ENCODE data around the gene COL1A2.

Gene COL1A2

DNA sequence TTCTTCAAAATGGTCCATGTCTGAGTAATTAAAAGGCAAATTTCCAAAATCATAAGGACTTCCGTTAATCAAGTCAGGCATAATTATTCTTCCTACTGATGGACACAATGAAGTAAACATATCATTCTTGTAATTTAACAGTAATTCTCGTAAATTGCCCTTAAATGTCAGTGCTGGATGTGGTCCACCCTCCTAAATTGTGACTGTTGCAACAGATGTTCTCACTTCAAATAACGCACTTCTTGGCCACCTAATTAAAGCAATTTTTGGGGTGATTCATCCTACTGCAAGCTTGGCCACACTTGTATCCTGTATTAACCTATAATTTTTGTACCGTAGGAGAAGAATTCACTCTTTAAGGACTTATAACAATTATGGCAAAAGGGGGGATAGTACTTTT lies 1.9 kb downstream of the COL1A2 start:
- TF ChIP-seq CTCF (IDR thresholded peaks at IDR 0.05; ENCODE audit: insufficient read depth, low read depth, low read length, missing control alignments) = no peak
- H3K4me3 ChIP-seq (ENCODE audit: low read length) = no peak overlapping the region
- DNase-seq (ENCODE audit: low read depth) = no peak

- TF ChIP-seq CTCF (IDR thresholded peaks at IDR 0.05; ENCODE audit: insufficient read depth, low read depth, low read length, missing control alignments) = no peak
- no peak overlapping the region for H3K4me3 ChIP-seq (ENCODE audit: low read length)
- DNase-seq (ENCODE audit: low read depth) = no peak
Observed at GRCh38 chr7:94397722-94398121, 3.0 kb downstream of the COL1A2 start.

DNA sequence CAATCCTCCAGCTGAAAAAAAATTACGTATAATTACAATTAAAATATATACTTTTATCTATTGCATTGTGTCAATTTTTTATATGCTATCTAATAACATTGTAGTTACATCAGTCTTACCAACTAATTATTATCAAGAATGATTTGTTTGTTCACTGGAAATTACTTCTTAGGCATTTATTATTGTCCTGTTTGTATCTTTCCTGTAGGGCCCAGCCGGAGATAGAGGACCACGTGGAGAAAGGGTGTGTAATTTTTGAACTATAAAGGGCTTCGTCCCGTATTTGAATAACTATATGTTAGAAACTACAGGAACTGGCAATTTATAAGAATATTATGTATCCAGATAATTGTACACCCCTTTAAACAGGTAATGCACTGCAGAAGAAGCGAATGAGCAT lies 4.1 kb downstream of the COL1A2 start:
- TF ChIP-seq CTCF (IDR thresholded peaks at IDR 0.05; ENCODE audit: insufficient read depth, low read depth, low read length, missing control alignments) = no peak

DNA sequence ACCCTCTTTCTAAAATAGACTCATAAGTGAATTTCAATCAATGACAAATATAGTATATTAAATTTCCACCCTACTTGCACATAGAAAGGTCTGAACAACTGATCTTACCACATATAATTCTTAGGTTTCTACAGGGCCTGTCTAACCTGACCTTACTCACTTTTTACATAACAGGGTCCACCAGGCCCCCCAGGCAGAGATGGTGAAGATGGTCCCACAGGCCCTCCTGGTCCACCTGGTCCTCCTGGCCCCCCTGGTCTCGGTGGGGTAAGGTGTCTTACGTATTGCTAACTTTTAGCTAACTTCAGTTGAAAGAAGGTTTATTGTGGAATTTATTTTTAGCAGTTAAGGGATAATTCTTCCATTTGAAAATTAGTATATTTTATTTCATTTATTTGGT lies 5.3 kb downstream of the COL1A2 start:
- DNase-seq (ENCODE audit: low read depth) = no peak
- TF ChIP-seq CTCF (IDR thresholded peaks at IDR 0.05; ENCODE audit: insufficient read depth, low read depth, low read length, missing control alignments) = no peak
- no peak overlapping the region for H3K4me3 ChIP-seq (ENCODE audit: low read length)

More for the DNA sequence above, 4.1 kb downstream of the COL1A2 start:
- no peak overlapping the region for H3K4me3 ChIP-seq (ENCODE audit: low read length)
- no peak for DNase-seq (ENCODE audit: low read depth)

GRCh38 chr7:94400643-94401427 lies 6.1 kb downstream of the COL1A2 start:
- peak; percentile 64 for DNase-seq (ENCODE audit: low read depth)
- no peak for TF ChIP-seq CTCF (IDR thresholded peaks at IDR 0.05; ENCODE audit: insufficient read depth, low read depth, low read length, missing control alignments)
- H3K4me3 ChIP-seq (ENCODE audit: low read length) = no peak overlapping the region

DNA sequence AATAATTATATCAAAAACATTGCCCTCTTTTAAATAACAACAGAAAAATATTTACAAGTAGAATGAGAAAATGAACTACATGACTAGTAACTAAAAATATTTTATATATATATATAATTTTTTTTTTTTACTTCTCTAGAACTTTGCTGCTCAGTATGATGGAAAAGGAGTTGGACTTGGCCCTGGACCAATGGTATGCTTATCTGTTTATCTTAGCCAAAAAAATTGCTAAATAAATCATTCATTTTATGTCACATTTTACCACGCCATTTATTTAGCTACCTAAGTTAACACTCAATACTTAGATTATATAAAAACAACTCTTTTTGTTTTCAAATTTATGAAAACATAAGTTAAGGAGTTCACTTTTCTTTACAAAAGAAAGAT lies 6.7 kb downstream of the COL1A2 start:
- no peak for TF ChIP-seq CTCF (IDR thresholded peaks at IDR 0.05; ENCODE audit: insufficient read depth, low read depth, low read length, missing control alignments)
- H3K4me3 ChIP-seq (ENCODE audit: low read length) = no peak overlapping the region
- DNase-seq (ENCODE audit: low read depth) = no peak

DNA sequence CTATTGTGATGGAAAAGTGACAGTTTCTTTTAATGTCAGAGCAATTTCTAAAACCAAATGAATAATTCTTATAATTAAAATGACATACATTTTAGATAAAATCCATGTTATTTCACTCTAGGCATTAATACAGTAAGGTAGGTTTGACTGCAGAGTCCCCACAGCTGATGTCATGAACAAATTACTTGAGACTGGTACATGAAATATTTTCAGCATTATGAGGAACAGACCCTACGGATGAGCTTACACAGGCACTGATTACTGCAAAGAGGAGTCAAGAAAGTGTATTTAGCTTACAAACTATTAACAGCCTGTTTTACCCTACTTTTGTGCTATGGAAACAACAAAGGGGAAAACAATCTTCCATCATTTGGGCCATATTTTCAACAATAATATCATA lies 8.9 kb downstream of the COL1A2 start:
- DNase-seq (ENCODE audit: low read depth) = no peak
- TF ChIP-seq CTCF (IDR thresholded peaks at IDR 0.05; ENCODE audit: insufficient read depth, low read depth, low read length, missing control alignments) = no peak
- no peak overlapping the region for H3K4me3 ChIP-seq (ENCODE audit: low read length)

All from epithelial cell of esophagus (primary cell).